Fibroblast of skin of back (primary cell): ENCODE results near the gene LSP1.

Experiments used
- DNase-seq: peaks from one replicate; pipeline ENCODE4 v3.0.0-alpha.2; 2013

LSP1 gene

DNA sequence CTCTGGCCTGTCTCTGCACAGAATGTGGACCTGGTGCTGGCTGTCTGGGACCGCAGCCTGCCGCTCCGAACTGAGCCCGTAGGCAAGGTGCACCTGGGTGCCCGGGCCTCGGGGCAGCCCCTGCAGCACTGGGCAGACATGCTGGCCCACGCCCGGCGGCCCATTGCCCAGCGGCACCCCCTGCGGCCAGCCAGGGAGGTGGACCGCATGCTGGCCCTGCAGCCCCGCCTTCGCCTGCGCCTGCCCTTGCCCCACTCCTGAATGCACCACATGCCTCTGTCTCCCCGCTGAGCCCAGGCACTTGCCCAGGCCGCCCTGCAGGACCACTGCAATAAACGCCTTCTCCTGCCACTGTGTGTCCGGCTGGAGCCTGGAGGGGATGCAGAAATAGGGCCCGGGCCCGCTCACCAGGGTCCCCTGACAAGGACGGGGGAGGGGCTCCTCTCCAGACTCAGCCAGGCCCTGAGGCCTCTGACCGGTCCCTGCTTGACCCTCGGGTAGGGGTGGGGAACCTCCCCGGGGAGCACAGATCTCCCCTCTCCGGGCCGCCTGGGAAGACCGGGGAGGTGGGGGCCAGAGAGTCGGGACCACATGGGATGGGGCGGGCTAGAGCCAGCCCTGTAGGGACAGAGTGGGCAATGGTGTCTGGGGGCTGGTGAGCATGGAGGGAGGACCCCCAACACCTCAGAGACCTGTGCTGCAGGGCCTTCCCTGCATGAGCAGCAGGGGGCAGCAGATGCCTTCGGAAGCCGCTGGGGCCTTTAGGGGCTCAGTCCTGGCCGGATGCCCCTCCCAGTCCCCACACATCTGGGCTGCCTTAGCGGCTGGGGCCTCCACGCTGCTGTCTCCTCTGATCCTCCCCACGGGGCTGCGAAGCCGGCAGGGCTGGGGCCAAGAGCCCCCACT lies 15.5 kb upstream of the LSP1 start:
- peak; percentile 59 for DNase-seq

DNA sequence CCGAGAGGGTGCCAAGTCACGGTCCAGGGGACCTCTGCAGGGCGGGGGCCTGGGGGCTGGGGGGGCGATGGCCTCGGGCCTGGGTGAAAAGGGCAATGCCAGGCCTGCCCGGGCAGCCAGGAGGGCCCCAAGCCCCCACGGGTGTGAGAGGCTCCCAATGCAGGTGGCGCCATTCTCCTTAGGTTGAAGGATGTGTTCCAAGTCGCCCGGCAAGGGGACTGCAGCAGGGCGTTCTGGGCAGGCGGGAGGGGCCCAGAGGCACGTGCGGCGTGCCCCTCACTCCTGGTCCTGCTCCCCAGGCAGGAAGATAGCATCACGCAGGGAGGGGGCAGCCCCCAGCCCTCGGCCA lies 14.8 kb upstream of the LSP1 start:
- DNase-seq = no peak

- no peak for DNase-seq
Measured at GRCh38 chr11:1838426-1839144, 14.3 kb upstream of the LSP1 start, which contains the start of gene TNNI2. Gene TNNI2, plus strand, starts transcription at chr11:1838981. Its CDS starts 716 bp downstream, at chr11:1839697.

GRCh38 chr11:1839204-1839923 lies 13.5 kb upstream of the LSP1 start:
- DNase-seq = no peak

DNA sequence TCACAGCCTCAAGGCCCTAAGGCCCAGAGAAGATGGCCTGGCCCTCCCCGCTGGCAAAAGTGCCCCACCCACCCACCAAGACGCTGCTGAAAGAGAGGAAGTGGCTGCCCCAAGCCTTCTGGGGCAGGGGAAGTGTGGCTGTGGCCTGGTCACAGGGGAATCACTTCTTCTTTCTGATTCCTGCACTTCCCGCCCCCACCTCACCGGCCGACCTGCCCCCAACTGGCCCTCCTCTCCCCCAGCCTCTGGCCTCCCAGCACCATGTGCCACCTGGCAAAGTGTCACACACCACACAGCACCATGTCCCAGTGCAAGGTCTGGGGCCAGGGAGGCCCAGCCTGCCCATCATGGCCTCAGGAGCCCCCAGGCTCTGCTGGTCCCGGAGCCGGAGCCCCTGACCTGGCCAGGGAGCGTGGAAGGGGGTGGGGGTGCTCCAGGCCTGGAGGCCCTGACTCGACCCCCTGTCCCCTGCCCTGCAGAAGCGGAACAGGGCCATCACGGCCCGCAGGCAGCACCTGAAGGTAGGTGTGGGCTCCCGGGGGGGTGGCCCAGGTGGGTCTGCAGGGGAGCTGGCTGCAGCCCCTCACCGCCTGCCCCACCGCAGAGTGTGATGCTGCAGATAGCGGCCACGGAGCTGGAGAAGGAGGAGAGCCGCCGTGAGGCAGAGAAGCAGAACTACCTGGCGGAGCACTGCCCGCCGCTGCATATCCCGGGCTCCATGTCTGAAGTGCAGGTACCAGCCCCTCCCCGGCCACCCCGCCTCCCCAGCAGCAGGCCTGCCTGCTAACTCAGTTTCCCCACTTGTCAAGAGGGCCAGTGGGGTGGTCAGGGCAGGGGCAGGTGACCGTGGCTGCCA lies 12.7 kb upstream of the LSP1 start:
- no peak for DNase-seq

DNA sequence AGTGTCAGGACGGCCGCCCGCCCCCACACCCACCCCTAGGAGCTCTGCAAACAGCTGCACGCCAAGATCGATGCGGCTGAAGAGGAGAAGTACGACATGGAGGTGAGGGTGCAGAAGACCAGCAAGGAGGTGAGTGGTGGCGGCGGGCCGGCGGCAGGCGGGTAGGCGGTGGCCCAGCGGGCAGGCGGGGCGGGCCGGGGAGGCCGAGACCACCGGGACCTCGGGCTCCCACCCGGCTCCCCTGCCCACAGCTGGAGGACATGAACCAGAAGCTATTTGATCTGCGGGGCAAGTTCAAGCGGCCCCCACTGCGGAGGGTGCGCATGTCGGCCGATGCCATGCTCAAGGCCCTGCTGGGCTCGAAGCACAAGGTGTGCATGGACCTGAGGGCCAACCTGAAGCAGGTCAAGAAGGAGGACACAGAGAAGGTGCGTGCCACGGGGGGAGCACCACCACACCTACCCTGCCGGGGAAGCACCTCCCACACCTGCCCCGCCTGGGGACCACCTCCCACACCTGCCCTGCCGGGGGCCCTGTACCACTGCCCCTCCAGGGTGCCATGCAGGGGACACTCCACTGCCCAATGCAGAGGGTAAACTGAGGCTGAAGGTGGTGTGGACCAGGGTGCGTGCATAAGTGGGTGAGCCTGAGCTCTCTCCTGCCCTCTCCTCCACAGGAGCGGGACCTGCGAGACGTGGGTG lies 12.0 kb upstream of the LSP1 start:
- DNase-seq = no peak

- DNase-seq = no peak
Measured at GRCh38 chr11:1841511-1842148, 11.3 kb upstream of the LSP1 start.

- no peak for DNase-seq
Measured at GRCh38 chr11:1842149-1843097, 10.5 kb upstream of the LSP1 start.

DNA sequence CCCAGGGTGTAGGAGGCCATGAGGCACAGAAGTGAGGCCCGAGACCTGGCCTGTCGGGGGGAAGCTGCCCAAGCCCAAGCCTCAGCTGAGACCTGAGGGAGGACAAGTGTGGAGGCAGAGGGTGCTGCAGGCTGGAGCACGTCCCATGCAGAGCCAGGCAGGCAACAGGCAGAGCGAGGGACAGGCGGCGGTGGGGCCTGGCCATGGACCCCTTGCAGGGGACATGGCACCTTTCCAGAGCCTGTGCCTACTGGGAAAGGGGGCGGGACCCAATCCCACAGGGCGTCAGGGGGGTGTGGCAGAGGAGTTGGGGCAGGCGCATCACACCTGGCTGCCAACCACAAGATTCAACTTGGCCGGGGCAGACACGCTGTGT lies 9.8 kb upstream of the LSP1 start:
- no peak for DNase-seq

GRCh38 chr11:1843796-1844195 lies 9.1 kb upstream of the LSP1 start:
- no peak for DNase-seq

GRCh38 chr11:1844221-1845094 lies 8.4 kb upstream of the LSP1 start:
- no peak for DNase-seq

- no peak for DNase-seq
Measured at GRCh38 chr11:1845095-1845429, 7.8 kb upstream of the LSP1 start.

DNA sequence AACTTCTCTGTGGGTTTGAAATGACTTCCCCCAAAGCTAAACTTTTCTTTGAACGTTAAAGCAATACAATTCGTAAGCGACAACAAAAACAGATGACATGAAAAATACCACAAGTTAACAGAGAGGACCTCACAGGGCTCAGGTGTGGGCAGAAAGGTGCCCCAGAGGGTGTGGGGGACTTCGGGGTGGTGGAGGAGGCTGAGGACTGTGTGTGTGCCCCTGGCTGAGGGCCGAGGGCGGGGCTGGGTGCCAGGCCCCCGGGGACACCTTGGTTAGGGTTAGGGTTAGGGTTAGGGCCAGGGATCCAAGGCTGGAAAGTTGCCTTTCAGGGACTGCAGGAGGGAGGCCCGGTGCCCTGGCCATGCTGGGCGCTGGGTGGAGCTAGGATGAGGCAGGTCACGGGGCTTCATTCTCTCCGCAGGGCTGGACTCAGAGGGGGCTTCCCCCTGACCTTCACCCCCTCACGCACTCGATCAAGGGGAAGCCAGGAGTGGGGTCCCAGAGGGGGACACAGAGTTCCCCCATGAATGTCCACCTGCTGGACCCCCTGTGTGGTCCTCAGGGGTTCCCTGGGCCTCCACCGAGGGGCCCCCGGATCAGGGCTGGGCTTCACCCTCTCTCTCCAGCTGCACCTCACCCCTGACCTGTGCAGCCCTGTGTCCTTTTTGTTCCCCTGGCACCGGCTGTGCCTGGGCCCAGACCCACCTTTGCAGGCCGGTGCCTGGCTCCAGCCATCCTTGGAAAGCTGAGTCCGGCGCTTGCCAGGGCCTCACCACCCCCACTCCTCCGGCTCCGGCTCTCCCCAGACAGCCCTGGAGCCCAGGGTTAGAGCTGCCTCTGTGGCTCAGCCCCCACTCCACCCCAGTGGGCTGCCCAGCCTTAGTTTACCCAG lies 7.1 kb upstream of the LSP1 start:
- DNase-seq = no peak

- DNase-seq = no peak
Measured at GRCh38 chr11:1846453-1846932, 6.4 kb upstream of the LSP1 start.

- no peak for DNase-seq
Measured at GRCh38 chr11:1847006-1847735, 5.7 kb upstream of the LSP1 start.

DNA sequence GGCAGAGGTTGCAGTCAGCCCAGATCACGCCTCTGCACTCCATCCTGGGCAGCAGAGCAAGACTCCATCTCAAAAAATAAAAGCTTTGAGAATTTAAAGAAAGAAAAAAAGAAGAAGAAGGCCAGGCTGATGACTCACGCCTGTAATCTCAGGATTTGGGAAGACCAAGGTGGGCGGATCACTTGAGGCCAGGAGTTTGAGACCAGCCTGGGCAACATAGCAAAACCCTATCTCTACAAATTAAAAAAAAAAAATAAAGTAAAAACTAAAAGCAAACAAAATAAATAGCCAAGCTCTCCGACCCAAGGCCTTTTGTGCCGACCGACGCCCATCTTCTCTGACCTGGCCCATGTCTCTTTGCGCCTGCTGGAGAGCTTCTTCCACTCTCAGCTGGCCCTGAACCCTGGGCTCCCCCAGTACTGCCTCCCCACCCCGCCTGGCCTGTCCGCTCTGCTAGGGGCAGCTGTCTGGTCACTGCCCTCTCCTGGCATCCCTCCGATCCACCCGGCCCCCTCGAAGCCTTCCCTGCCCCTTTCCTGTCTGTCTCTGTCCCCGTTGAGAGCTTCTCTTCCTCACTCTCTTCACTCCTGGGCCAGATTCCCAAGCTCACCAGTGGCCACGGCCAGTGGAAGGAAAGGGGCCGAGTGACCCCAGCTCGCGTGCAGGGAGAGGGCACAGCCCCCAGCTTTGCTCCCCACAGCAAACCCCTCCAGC lies 4.8 kb upstream of the LSP1 start:
- no peak for DNase-seq
